NT2/D1 (cell line): ENCODE results near the gene LTBP4.
"Not testable (repeated sequence)": the region's sequence is repeated elsewhere in the genome, so short reads cannot be mapped to it uniquely, and the experiment has no call there.

ENCODE experiments used
- DNase-seq: peaks from one replicate; pipeline ENCODE4 v3.0.0-alpha.2; 2011; ENCODE audit warnings: low read depth, low spot score
- H3K27me3 ChIP-seq: 2 replicates; pipeline ENCODE4 v1.6.0; 2011; ENCODE audit warnings: mild to moderate bottlenecking; ENCODE audit not compliant: insufficient read length, insufficient read depth
- H3K36me3 ChIP-seq: 2 replicates; pipeline ENCODE4 v1.6.1; 2011; ENCODE audit warnings: mild to moderate bottlenecking, low read length, mixed read lengths; ENCODE audit not compliant: insufficient read depth, insufficient read length
- H3K4me1 ChIP-seq: 2 replicates; pipeline ENCODE4 v1.5.1; 2011; ENCODE audit not compliant: insufficient read depth, insufficient read length
- H3K4me3 ChIP-seq: 2 replicates; pipeline ENCODE4 v1.5.1; 2011; ENCODE audit warnings: low read depth; ENCODE audit not compliant: insufficient read length
- H3K9ac ChIP-seq: 2 replicates; pipeline ENCODE4 v1.6.0; 2011; ENCODE audit warnings: low read depth; ENCODE audit not compliant: insufficient read length
- H3K9me3 ChIP-seq: 2 replicates; pipeline ENCODE4 v1.5.1; 2011; ENCODE audit warnings: mild to moderate bottlenecking, low read length; ENCODE audit not compliant: insufficient read depth
- SUZ12 ChIP-seq: IDR thresholded peaks from 2 replicates; pipeline ENCODE4 v1.6.1; 2011; ENCODE audit not compliant: insufficient read length, insufficient read depth; ENCODE audit errors: extremely low read depth
- YY1 ChIP-seq: IDR thresholded peaks from 2 replicates; pipeline ENCODE4 v1.6.1; 2011; ENCODE audit not compliant: insufficient read length, insufficient read depth
- ZNF274 ChIP-seq: IDR thresholded peaks from 2 replicates; pipeline ENCODE4 v1.6.1; 2011; ENCODE audit warnings: mild to moderate bottlenecking, low read depth, low read length

LTBP4 gene

DNA sequence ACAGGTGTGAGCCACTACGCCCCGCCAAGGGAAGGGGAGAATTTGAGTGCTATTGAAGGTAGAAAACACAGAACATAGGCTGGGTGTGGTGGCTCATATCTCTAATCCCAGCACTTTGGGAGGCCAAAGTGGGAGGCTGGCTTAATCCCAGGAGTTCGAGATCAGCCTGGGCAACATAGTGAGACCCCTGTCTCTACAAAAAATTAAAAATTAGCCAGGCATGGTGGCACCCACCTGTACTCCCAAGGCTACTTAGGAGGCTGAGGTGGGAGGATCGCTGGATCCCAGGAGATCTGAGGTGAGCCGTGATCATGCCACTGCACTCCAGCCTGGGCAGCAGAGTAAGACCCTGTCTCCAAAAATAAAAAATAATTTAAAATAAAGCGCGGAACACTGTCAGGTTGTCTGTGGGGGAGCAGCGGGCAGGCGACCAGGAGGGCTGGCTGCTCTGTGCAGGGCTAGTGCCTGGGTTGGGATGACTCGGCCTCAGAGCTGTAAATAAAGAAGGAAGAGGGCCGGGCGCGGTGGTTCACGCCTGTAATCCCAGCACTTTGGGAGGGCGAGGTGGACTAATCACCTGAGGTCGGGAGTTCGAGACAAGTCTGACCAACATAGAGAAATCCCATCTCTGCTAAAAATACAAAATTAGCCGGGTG is 41.0 kb downstream of the LTBP4 start:
- no peak for DNase-seq
- TF ChIP-seq YY1 (no peak), ZNF274 (no peak), SUZ12 (no peak)
- Histone ChIP-seq H3K27me3 (no peaks in the 10 kb centered on the region), H3K4me3 (no peak overlapping the region), H3K9ac (no peak overlapping the region), H3K4me1 (peaks cover 3% of the 10 kb centered on the region), H3K9me3 (no peaks in the 10 kb centered on the region), H3K36me3 (no peaks in the 10 kb centered on the region)

DNA sequence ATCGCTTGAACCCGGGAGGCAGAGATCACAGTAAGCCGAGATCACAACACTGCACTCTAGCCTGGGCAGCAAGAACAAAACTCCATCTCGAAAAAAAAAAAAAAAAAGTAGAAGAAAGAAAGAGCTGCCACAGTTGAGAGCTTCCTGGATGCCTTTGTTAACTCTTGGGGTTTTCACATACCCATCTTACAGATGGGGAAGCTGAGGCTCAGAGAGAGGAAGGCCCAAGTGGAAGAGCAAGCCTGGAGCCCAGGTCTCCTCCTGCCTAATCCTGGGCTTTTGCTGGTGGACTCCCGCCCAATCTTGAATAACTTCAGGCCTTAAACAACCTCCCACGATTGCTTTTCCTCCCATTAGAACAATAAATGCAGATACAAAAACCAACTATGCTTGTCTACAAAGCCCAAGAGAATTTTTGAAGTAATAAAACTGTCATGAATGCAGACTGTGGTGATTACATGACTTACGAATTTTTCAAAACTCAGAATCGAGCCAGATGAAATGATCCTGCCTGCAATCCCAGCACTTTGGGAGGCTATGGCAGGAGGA is 41.7 kb downstream of the LTBP4 start:
- Histone ChIP-seq H3K27me3 (no peaks in the 10 kb centered on the region), H3K4me1 (peaks cover 3% of the 10 kb centered on the region), H3K4me3 (no peak overlapping the region), H3K9ac (no peak overlapping the region), H3K9me3 (no peaks in the 10 kb centered on the region), H3K36me3 (no peaks in the 10 kb centered on the region)
- TF ChIP-seq ZNF274 (no peak), YY1 (no peak), SUZ12 (no peak)
- DNase-seq, result no peak

DNA sequence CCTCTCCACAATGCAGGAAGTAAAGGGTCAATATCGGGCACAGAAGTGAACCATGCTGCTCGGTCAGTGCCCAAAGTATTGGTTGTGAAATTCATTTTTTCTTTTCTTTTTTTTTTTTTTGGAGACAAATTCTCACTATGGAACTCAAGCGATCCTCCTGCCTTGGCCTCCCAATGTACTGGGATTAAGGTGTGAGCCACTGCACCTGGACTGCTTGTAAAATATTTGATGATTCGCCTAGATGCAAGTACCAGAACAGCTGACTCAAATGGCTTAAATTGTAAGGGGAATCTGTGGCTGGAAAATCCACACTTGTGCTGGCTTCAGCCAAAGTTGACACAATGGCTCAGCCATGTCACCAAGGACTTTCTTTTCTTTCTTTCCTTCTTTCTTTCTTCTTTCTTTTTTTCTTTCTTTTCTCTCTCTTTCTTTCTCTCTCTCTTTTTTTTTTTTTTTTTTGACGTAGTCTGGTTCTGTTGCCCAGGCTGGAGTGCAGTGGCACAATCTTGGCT is 45.6 kb downstream of the LTBP4 start:
- no peaks in the 10 kb centered on the region for H3K27me3 ChIP-seq
- no peaks in the 10 kb centered on the region for H3K9me3 ChIP-seq
- no peak overlapping the region for H3K4me3 ChIP-seq
- H3K9ac ChIP-seq, result no peak overlapping the region
- DNase-seq, result no peak
- H3K4me1 ChIP-seq, result no peaks in the 10 kb centered on the region
- H3K36me3 ChIP-seq, result no peaks in the 10 kb centered on the region
- TF ChIP-seq YY1 (no peak), SUZ12 (no peak), ZNF274 (no peak)

DNA sequence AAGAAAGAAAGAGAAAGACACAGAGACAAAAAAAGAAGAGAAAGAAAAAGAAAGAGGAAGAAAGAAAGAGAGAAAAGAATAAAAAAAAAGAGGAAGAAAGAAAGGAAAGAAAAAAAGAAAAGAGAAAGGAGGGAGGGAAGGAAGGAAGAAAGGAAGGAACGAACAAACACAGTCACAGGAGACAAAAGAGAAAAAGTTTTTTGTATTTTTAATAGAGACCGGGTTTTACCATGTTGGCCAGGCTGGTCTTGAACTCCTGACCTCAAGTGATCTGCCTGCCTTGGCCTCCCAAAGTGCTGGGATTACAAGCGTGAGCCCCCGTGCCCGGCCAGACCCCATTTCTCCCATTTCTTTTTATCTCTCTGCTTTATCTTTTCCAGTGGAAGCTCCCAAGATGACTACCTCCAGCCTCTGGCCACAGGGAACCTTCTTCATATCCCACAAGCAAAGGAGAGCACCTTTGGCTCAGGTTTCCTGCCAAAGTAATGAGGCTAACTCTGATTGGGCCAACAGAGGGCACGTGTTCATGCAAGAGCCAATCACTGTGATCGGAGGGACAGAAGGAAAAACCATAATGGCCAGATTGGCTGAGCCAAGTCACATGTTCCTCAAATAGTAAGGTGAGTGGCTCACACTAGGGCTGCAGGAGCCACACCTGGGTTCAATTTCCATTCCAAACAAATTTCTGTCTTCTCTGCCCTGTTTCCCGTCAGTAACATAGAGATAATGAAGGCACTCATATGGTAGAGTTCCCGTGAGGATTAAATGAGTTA is 48.9 kb downstream of the LTBP4 start:
- not testable (repeated sequence) for H3K4me1 ChIP-seq, H3K36me3 ChIP-seq, DNase-seq, H3K9me3 ChIP-seq, H3K9ac ChIP-seq, H3K27me3 ChIP-seq, H3K4me3 ChIP-seq

DNA sequence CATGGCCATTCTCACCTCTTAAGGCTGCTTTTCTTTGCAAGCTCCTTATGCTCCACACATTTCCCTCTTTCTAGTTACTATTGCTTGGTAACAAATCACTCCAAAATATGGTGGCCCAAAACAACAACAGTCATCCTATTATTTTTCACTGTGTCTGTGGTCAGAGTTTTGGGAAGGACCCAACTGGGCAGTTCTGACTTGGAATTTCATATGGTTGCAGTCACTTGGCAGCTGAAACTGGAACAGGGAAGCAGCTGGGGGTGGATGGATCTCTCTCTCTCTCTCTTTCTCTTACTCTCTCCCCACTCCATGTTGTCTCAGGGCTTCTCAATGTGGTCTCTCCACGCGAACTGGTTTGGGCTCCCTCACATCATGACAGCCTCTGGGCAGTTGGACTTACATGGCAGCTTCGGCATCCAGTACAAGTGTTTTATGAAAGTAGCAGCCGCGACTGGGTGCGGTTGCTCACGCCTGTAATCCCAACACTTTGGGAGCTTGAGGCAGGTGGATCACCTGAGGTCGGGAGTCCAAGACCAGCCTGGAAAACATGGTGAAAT is 49.7 kb downstream of the LTBP4 start:
- Histone ChIP-seq H3K27me3 (no peaks in the 10 kb centered on the region), H3K9ac (no peak overlapping the region), H3K9me3 (no peaks in the 10 kb centered on the region), H3K4me1 (no peaks in the 10 kb centered on the region), H3K4me3 (no peak overlapping the region), H3K36me3 (no peaks in the 10 kb centered on the region)
- TF ChIP-seq SUZ12, result no peak
- no peak for TF ChIP-seq ZNF274
- TF ChIP-seq YY1, result no peak
- no peak for DNase-seq

DNA sequence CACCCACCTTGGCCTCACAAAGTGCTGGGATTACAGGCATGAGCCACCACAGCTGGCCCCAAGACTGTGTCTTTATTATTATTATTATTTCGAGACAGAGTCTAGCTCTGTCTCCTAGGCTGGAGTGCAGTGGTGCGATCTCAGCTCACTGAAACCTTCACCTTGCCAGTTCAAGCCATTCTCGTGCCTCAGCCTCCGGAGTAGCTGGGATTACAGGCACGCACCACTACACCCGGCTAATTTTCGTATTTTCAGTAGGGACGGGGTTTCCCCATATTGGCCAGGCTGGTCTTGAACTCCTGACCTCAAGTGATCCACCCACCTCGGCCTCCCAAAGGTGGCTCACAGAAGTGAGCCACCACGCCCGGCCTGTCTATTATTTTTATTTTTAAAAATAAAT is 51.1 kb downstream of the LTBP4 start:
- DNase-seq, H3K36me3 ChIP-seq, H3K4me3 ChIP-seq, H3K4me1 ChIP-seq, H3K27me3 ChIP-seq, H3K9ac ChIP-seq, H3K9me3 ChIP-seq: not testable (repeated sequence)

DNA sequence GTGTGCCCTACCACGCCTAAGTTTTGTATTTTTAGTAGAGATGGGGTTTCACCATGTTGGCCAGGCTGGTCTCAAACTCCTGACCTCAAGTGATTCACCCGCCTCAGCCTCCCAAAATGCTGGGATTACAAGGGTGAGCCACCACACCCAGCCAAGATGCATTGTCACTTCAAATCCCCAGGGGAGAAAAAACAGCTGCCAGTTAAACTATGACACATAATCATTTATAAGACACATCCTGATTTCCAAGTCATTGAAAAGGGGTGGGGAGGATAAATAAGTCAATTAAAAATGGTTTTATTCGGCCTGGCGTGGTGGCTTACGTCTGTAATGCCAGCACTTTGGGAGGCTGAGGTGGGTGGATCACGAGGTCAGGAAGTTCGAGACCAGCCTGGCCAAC is 54.5 kb downstream of the LTBP4 start:
- H3K4me3 ChIP-seq, H3K27me3 ChIP-seq, H3K36me3 ChIP-seq, H3K4me1 ChIP-seq, DNase-seq, H3K9me3 ChIP-seq, H3K9ac ChIP-seq: not testable (repeated sequence)
